K562 (cell line): ENCODE data around the gene CASP2. TPM values are rescaled to one million over a fixed set of nuclear protein-coding genes. Genes with fewer than 3 reads are reported as not detected.

Source experiments
- BRD4 ChIP-seq: fragments of 200-600 bp; sonication (generic); IDR thresholded peaks from 2 replicates; pipeline ENCODE4 v1.6.1; 2017; ENCODE audit warnings: inconsistent platforms
- CBFA2T3 ChIP-seq: fragments of 450-650 bp; IDR thresholded peaks from 2 replicates; pipeline ENCODE4 v1.6.1; 2017
- ESRRA ChIP-seq: fragments of 450-650 bp; IDR thresholded peaks from 2 replicates; pipeline ENCODE4 v1.6.1; 2014; ENCODE audit warnings: low read depth, mild to moderate bottlenecking, moderate library complexity, borderline replicate concordance
- LCOR ChIP-seq: sonication (generic); formaldehyde crosslinking; IDR thresholded peaks from 2 replicates; pipeline ENCODE4 v1.8.0; 2022; ENCODE audit warnings: mild to moderate bottlenecking, missing genetic modification reagents
- NFIC ChIP-seq: fragments of 450-650 bp; IDR thresholded peaks from 2 replicates; pipeline ENCODE4 v1.6.1; 2017; ENCODE audit warnings: mild to moderate bottlenecking, inconsistent platforms
- PPARD ChIP-seq: fragments of 250-450 bp; sonication (Bioruptor Pico); IDR thresholded peaks from 2 replicates; pipeline ENCODE4 v1.8.0; 2022; ENCODE audit warnings: inconsistent platforms, mild to moderate bottlenecking, moderate library complexity
- PRDM10 ChIP-seq: fragments of 450-650 bp; IDR thresholded peaks from 2 replicates; pipeline ENCODE4 v1.6.1; 2018; ENCODE audit not compliant: partially characterized antibody
- RNF219 ChIP-seq: fragments of 250-450 bp; sonication (Bioruptor Pico); IDR thresholded peaks from 2 replicates; pipeline ENCODE4 v1.5.0; 2022; ENCODE audit warnings: mild to moderate bottlenecking
- SLC30A9 ChIP-seq: fragments of 250-450 bp; sonication (Bioruptor Pico); IDR thresholded peaks from 2 replicates; pipeline ENCODE4 v1.8.0; 2022; ENCODE audit warnings: mild to moderate bottlenecking, moderate library complexity
- TAF1 ChIP-seq: IDR thresholded peaks from 2 replicates; pipeline ENCODE4 v1.6.1; 2011; ENCODE audit warnings: mild to moderate bottlenecking, low read length, moderate library complexity; ENCODE audit not compliant: insufficient read depth, control insufficient read depth, severe bottlenecking; ENCODE audit errors: extremely low read depth
- UBTF ChIP-seq, 2 experiments: IDR thresholded peaks; 2 replicates each; pipeline ENCODE4 v1.6.1; 2012; ENCODE audit warnings: improper control_type of control experiment in 2 of 2, low read depth in 2 of 2, low read length in 2 of 2, borderline replicate concordance in 1 of 2
- ZBTB9 ChIP-seq: fragments of 450-650 bp; formaldehyde crosslinking; IDR thresholded peaks from 2 replicates; pipeline ENCODE4 v1.4.0; 2020; ENCODE audit warnings: mild to moderate bottlenecking, moderate library complexity
- ZNF277 ChIP-seq: fragments of 250-450 bp; sonication (Bioruptor Pico); IDR thresholded peaks from 2 replicates; pipeline ENCODE4 v1.8.0; 2022; ENCODE audit warnings: inconsistent platforms, mild to moderate bottlenecking, moderate library complexity, borderline replicate concordance
- ZNF57 ChIP-seq: fragments of 450-650 bp; formaldehyde crosslinking; IDR thresholded peaks from 2 replicates; pipeline ENCODE4 v1.4.0; 2020; ENCODE audit warnings: mild to moderate bottlenecking, moderate library complexity
- ZNF717 ChIP-seq: fragments of 250-450 bp; sonication (Bioruptor Pico); IDR thresholded peaks from 2 replicates; pipeline ENCODE4 v1.5.0; 2021
- polyA plus RNA-seq, 8 experiments: library from polyadenylated mRNA; depleted of rRNA in 4 of 8; stranded (reverse) in 5 of 8; unstranded in 3 of 8; fragments of >200 nt; fragmentation: Nextera tagmentation in 2 of 8; fragmentation: Illumina TruSeq in 1 of 8; extraction: Ambion mirVana in 2 of 8; extraction: Trizol in 1 of 8; gene quantifications; 2 replicates each; pipeline versions ENCODE4 v1.2.1 to v1.2.3, GENCODE V29; 2011 to 2014; ENCODE audit warnings: inconsistent platforms in 1 of 8, missing spikeins in 1 of 8
- total RNA-seq, 7 experiments: library from RNA; depleted of rRNA in 6 of 7; stranded (reverse); fragments of >200 nt in 6 of 7; fragmentation: Illumina TruSeq in 2 of 7; extraction: Trizol in 2 of 7; gene quantifications; 2 replicates each; pipeline versions ENCODE4 v1.2.1 to v1.2.3, GENCODE V29; 2011 to 2021; ENCODE audit warnings: low replicate concordance in 1 of 7

Gene CASP2
- total and polyA plus RNA-seq, 9 of the 15 experiments (the other 6 are each of a cell fraction or from before 2014, with no cell fraction given): 18.8 to 64.9 (median 24.1) TPM

GRCh38 chr7:143256932-143257331, 31.2 kb upstream of the CASP2 start (continued):
- TF ChIP-seq BRD4 (no peak), LCOR (CRISPR knock-in tag) (no peak), SLC30A9 (no peak), ZBTB9 (CRISPR knock-in tag) (no peak), CBFA2T3 (peak; percentile 87), PPARD (no peak), PRDM10 (no peak), ZNF57 (CRISPR knock-in tag) (no peak), RNF219 (CRISPR knock-in tag) (no peak), ESRRA (no peak), TAF1 (no peak), ZNF717 (CRISPR knock-in tag) (no peak), UBTF (IDR thresholded peaks at IDR 0.05; ENCODE audit: borderline replicate concordance in 1 of 2, low read depth in 2 of 2, low read length in 2 of 2) (no peak), NFIC (peak; percentile 27; the same call in 1 of the 2 replicates), ZNF277 (no peak)
